Fibroblast of lung (primary cell): ENCODE measurements around the gene ADCY9. TPM values are rescaled to one million over a fixed set of nuclear protein-coding genes. Genes with fewer than 3 reads are reported as not detected.

Source experiments
- DNase-seq, 2 donors: peaks; one replicate each; pipeline versions ENCODE4 v3.0.0 to v3.0.0-alpha.2; 2010; ENCODE audit warnings: low read depth in 2 of 2
- H2AFZ ChIP-seq: 2 replicates; pipeline ENCODE4 v1.5.1; 2012; ENCODE audit warnings: low read length, control low read depth, inconsistent platforms
- H3K27ac ChIP-seq: 2 replicates; pipeline ENCODE4 v1.5.1; 2011; ENCODE audit warnings: low read length, control low read depth; ENCODE audit not compliant: insufficient read depth
- H3K27me3 ChIP-seq: 2 replicates; pipeline ENCODE4 v1.5.1; 2011; ENCODE audit warnings: mild to moderate bottlenecking, low read length; ENCODE audit not compliant: control insufficient read depth, insufficient read depth
- H3K36me3 ChIP-seq: 2 replicates; pipeline ENCODE4 v1.5.1; 2011; ENCODE audit warnings: low read length; ENCODE audit not compliant: control insufficient read depth, insufficient read depth
- H3K4me1 ChIP-seq: 2 replicates; pipeline ENCODE4 v1.5.1; 2011; ENCODE audit warnings: low read length; ENCODE audit not compliant: control insufficient read depth, insufficient read depth; ENCODE audit errors: extremely low read depth
- H3K4me2 ChIP-seq: 2 replicates; pipeline ENCODE4 v1.5.1; 2011; ENCODE audit warnings: low read length, control low read depth; ENCODE audit not compliant: insufficient read depth; ENCODE audit errors: extremely low read depth
- H3K4me3 ChIP-seq, 4 experiments: fragments of 200-600 bp in 1 of 4; sonication (generic) in 1 of 4; replicated peaks in 1 of 4; 2 replicates each; pipeline ENCODE4 v1.5.1; 2011 to 2016; ENCODE audit warnings: low read length in 4 of 4, low read depth in 3 of 4, mild to moderate bottlenecking in 3 of 4, control low read depth in 2 of 4, inconsistent platforms in 1 of 4, mixed read lengths in 1 of 4; ENCODE audit not compliant: insufficient read depth in 1 of 4; ENCODE audit errors: control extremely low read depth in 1 of 4
- H3K79me2 ChIP-seq: 2 replicates; pipeline ENCODE4 v1.5.1; 2012; ENCODE audit warnings: mild to moderate bottlenecking, low read length, inconsistent platforms; ENCODE audit not compliant: control insufficient read depth, insufficient read depth
- H3K9ac ChIP-seq: 2 replicates; pipeline ENCODE4 v1.5.1; 2011; ENCODE audit warnings: mild to moderate bottlenecking, low read length, control low read depth; ENCODE audit not compliant: insufficient read depth
- H3K9me3 ChIP-seq: 2 replicates; pipeline ENCODE4 v1.5.1; 2012; ENCODE audit warnings: low read depth, low read length; ENCODE audit not compliant: control insufficient read depth, insufficient read depth
- H4K20me1 ChIP-seq: 2 replicates; pipeline ENCODE4 v1.5.1; 2011; ENCODE audit warnings: low read length; ENCODE audit not compliant: control insufficient read depth, insufficient read depth; ENCODE audit errors: extremely low read depth
- CTCF ChIP-seq, 2 donors: IDR thresholded peaks in 1 of 2; conservative IDR thresholded peaks in 1 of 2; 1 replicate in 1 of 2; 2 replicates in 1 of 2; pipeline ENCODE4 v1.5.1; 2011 to 2012; ENCODE audit warnings: low read length in 2 of 2, control low read depth in 1 of 2, inconsistent platforms in 1 of 2, low read depth in 1 of 2, mild to moderate bottlenecking in 1 of 2
- EZH2 ChIP-seq: IDR thresholded peaks from 2 replicates; pipeline ENCODE4 v1.5.1; 2012; ENCODE audit warnings: low read length, control low read depth, mild to moderate bottlenecking; ENCODE audit errors: missing control alignments
- polyA plus RNA-seq, 2 donors: library from polyadenylated mRNA; depleted of rRNA in 1 of 2; stranded (reverse) in 1 of 2; unstranded in 1 of 2; fragments of >200 nt; gene quantifications; 2 replicates each; pipeline ENCODE4 v1.2.1, GENCODE V29; 2011 to 2012; ENCODE audit warnings: missing spikeins in 1 of 2
- total RNA-seq: library from RNA; depleted of rRNA; stranded (reverse); fragments of >200 nt; gene quantifications from 2 replicates; pipeline ENCODE4 v1.2.1, GENCODE V29; 2014

Gene ADCY9
- total and polyA plus RNA-seq, 2 donors (not counting 1 experiment from before 2014, with no cell fraction given): 22.1 to 37.0 TPM

GRCh38 chr16:3950343-3951193 is 165.7 kb downstream of the ADCY9 start:
- H4K20me1 ChIP-seq: no peaks in the 10 kb centered on the region
- no peaks in the 10 kb centered on the region for H3K79me2 ChIP-seq
- peak; percentile 96 to 99 for DNase-seq
- peak overlapping the region; percentile 98 for H3K27ac ChIP-seq
- H3K4me2 ChIP-seq: peak overlapping the region; percentile 92
- TF ChIP-seq EZH2: no peak
- no peaks in the 10 kb centered on the region for H3K9me3 ChIP-seq
- peaks cover 28% of the 10 kb centered on the region for H3K4me1 ChIP-seq
- H3K9ac ChIP-seq: peak overlapping the region; percentile 55
- H3K27me3 ChIP-seq: no peaks in the 10 kb centered on the region
- peak overlapping the region; percentile 79 for H2AFZ ChIP-seq
- no peaks in the 10 kb centered on the region for H3K36me3 ChIP-seq
- H3K4me3 ChIP-seq: peak overlapping the region; percentile 42 to 47 (median 45)

DNA sequence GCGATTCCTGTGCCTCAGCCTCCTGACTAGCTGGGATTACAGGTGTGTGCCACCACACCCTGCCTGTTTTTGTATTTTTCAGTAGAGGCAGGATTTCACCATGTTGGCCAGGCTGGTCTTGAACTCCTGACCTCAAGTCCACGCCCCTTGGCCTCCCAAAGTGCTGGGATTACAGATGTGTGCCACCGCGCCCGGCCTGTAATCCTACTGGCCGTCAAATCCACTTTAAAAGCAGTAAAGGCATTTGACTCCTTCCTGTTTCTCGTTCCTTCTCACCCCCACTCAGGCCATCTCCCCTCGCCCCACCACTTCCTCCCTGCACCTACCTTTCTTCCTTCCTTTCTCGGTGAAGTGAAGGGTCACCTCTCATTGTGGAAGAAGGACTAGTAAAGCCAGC is 166.3 kb downstream of the ADCY9 start:
- Histone ChIP-seq H3K9me3 (no peaks in the 10 kb centered on the region), H4K20me1 (no peaks in the 10 kb centered on the region), H3K27ac (peak overlapping the region; percentile 98), H2AFZ (peak overlapping the region; percentile 79), H3K4me2 (peak overlapping the region; percentile 92), H3K79me2 (no peaks in the 10 kb centered on the region), H3K36me3 (no peaks in the 10 kb centered on the region), H3K4me3 (peak overlapping the region; percentile 36 to 47 (median 43)), H3K9ac (peak overlapping the region; percentile 55), H3K27me3 (no peaks in the 10 kb centered on the region), H3K4me1 (peaks cover 28% of the 10 kb centered on the region)
- DNase-seq: no peak
- no peak for TF ChIP-seq CTCF (conservative IDR thresholded peaks at IDR 0.05 in 1 of 2, IDR thresholded peaks at IDR 0.05 in 1 of 2; ENCODE audit: low read depth in 1 of 2, low read length in 2 of 2)
- no peak for TF ChIP-seq EZH2

DNA sequence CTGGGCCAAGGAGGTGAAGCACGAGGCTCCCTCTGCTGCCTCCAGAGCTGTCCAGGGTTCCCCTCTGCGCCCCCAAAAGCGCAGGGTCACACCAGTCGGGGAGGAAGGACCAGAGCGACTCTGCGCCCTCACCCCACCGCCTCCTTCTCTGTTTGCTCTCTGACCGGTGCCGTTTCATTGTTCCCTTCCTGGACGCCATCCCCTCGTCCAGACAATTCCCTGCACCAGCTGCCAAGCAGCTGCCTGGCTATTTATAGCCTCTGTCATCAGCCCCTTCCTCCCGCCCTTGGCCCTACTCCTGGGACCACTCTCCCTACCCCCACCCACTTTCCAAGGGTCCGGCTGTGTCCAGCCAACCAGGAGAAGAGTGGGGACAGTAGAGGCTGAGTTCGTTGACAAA is 167.0 kb downstream of the ADCY9 start:
- H3K27ac ChIP-seq: peak overlapping the region; percentile 69
- H2AFZ ChIP-seq: peak overlapping the region; percentile 6
- H4K20me1 ChIP-seq: no peaks in the 10 kb centered on the region
- H3K36me3 ChIP-seq: no peaks in the 10 kb centered on the region
- peaks cover 25% of the 10 kb centered on the region for H3K4me1 ChIP-seq
- DNase-seq: no peak
- H3K9me3 ChIP-seq: no peaks in the 10 kb centered on the region
- H3K27me3 ChIP-seq: no peaks in the 10 kb centered on the region
- H3K79me2 ChIP-seq: no peaks in the 10 kb centered on the region
- peak overlapping the region; percentile 38 for H3K9ac ChIP-seq
- H3K4me2 ChIP-seq: peak overlapping the region; percentile 89
- TF ChIP-seq CTCF (conservative IDR thresholded peaks at IDR 0.05 in 1 of 2, IDR thresholded peaks at IDR 0.05 in 1 of 2; ENCODE audit: low read depth in 1 of 2, low read length in 2 of 2): no peak
- TF ChIP-seq EZH2: no peak
- peak overlapping the region in 3 of 4 experiments; percentile 24 to 47 (median 33) for H3K4me3 ChIP-seq
